ENCODE measurements around the gene BOC. TPM values are rescaled to one million over a fixed set of nuclear protein-coding genes. Genes with fewer than 3 reads are reported as not detected.

BOC gene
- total and polyA plus RNA-seq, 9 donors: 28.6 to 98.5 (median 58.0) TPM

DNA sequence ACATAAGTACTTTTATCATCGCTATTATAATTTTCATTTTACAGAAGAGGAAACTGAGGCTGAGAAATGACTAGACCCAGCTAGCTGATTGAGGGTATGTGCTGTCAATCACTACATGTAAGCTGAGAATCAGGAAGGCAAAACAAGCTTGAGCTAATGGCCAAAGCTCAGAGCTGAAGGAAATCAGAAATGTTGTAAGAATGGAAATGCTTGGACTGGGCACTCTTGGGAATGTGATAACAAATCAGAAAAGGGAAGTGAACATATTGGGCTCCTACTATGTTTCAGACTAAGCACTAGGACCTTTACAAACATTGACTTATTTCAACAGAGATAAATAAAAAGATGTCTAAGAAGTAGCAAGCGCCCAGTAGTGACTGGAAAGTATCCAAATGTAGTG, 33.8 kb upstream of the BOC start:
- Histone ChIP-seq H3K27ac (no peak overlapping the region), H3K9me3 (no peaks in the 10 kb centered on the region), H3K36me3 (no peaks in the 10 kb centered on the region), H3K27me3 (no peaks in the 10 kb centered on the region), H3K4me3 (no peak overlapping the region), H3K4me1 (ENCODE audit: insufficient read depth) (peaks cover 2% of the 10 kb centered on the region)
- WGBS, 3 donors: 85 to 91% (median 87%) methylated on average over 2 of the region's 2 CpGs
- intact Hi-C loops (cut with DNase I): no loop called here
- no peak for TF ChIP-seq EP300 (IDR thresholded peaks at IDR 0.05)
- TF ChIP-seq, protein P1, sequence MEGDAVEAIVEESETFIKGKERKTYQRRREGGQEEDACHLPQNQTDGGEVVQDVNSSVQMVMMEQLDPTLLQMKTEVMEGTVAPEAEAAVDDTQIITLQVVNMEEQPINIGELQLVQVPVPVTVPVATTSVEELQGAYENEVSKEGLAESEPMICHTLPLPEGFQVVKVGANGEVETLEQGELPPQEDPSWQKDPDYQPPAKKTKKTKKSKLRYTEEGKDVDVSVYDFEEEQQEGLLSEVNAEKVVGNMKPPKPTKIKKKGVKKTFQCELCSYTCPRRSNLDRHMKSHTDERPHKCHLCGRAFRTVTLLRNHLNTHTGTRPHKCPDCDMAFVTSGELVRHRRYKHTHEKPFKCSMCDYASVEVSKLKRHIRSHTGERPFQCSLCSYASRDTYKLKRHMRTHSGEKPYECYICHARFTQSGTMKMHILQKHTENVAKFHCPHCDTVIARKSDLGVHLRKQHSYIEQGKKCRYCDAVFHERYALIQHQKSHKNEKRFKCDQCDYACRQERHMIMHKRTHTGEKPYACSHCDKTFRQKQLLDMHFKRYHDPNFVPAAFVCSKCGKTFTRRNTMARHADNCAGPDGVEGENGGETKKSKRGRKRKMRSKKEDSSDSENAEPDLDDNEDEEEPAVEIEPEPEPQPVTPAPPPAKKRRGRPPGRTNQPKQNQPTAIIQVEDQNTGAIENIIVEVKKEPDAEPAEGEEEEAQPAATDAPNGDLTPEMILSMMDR (IDR thresholded peaks at IDR 0.05): no peak
- TF ChIP-seq POLR2A (IDR thresholded peaks at IDR 0.05): no peak
- DNase-seq: no peak

DNA sequence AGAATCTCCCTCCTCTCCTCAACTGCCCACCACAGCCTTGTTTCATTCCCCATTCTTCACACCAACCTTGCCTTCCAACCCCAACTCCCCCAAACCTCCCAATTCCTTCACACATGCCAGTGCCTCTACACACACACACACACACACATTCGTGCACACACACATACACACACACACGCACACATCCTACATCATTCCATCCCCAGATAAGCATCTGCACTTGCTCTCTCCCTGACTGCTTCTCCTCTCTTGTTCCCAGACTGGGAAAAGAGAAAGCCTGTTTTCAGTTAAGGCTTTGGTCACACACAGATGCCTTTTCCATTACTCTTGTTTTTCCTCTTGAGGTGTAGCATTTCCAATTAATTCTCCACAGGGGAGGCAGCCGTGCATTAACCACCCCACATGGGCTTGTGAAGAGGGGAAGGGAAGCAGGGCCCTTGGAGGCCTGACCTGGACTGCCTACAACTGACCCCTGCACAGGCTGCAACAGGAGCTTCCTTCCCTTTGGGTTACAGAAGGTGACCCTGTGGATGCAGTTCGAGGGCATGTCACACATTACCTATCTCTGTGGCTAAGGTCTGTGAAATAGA, 32.0 kb upstream of the BOC start:
- no peaks in the 10 kb centered on the region for H3K36me3 ChIP-seq
- TF ChIP-seq EP300 (IDR thresholded peaks at IDR 0.05) (no peak), POLR2A (IDR thresholded peaks at IDR 0.05) (no peak)
- TF ChIP-seq, protein P1 (IDR thresholded peaks at IDR 0.05): no peak
- H3K27me3 ChIP-seq: no peaks in the 10 kb centered on the region
- 90 to 95% (median 91%) methylated on average over 4 of the region's 4 CpGs for WGBS, 3 donors
- intact Hi-C loops (cut with DNase I): no loop called here
- no peaks in the 10 kb centered on the region for H3K9me3 ChIP-seq
- peaks cover under 1% of the 10 kb centered on the region for H3K4me1 ChIP-seq (ENCODE audit: insufficient read depth)
- DNase-seq: no peak
- no peak overlapping the region for H3K27ac ChIP-seq
- H3K4me3 ChIP-seq: no peak overlapping the region

DNA sequence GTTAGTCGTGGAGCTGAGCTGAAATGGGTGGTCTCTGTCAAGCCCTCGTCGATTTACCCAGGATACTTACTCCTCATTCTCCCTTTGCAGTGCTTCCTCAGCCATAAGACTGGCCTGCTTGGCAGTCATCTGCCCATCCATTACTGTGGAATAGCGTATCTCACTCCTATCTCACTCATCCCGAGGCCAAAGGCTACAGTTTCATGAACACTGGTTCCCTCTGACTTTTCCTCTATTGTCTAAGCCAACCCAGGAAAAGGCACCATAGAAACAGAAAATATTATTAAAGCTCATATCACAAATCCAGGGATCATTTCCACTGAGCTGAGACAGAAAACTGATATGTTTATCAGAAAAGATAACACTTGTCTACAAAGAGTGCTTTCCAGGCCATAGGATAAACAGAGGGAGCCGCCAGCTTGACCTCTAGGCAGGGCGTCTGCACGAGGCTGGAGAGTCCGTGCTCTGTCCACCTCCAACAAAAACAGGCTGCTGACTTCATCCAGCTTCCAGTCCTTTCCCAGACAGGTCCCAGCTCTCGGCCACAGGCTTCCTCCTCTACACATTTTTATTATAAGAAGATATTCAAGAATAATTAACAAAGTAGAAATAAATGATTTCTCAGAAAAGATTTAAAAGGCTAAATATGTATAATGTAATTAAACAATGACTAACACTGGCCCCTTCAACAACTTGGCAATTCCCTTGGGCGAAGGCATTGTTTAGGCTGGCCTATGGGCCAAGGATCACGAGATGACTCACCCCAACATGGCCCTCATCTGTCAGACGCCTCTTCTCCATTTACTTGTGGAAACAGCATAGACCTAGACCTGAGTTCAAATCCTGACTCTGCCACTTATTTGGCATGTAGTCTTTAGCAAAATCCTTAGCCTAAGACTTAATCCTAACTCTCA, 27.4 kb upstream of the BOC start:
- no peak overlapping the region for H3K4me3 ChIP-seq
- H3K4me1 ChIP-seq (ENCODE audit: insufficient read depth): no peaks in the 10 kb centered on the region
- H3K27me3 ChIP-seq: no peaks in the 10 kb centered on the region
- no peak overlapping the region for H3K27ac ChIP-seq
- H3K36me3 ChIP-seq: no peaks in the 10 kb centered on the region
- H3K9me3 ChIP-seq: no peaks in the 10 kb centered on the region
- no peak for DNase-seq
- TF ChIP-seq POLR2A (IDR thresholded peaks at IDR 0.05) (no peak), EP300 (IDR thresholded peaks at IDR 0.05) (no peak)
- TF ChIP-seq, protein P1 (IDR thresholded peaks at IDR 0.05): no peak
- WGBS, 3 donors: 71 to 78% (median 75%) methylated on average over 13 of the region's 13 CpGs
- intact Hi-C loops (cut with DNase I): no loop called here

DNA sequence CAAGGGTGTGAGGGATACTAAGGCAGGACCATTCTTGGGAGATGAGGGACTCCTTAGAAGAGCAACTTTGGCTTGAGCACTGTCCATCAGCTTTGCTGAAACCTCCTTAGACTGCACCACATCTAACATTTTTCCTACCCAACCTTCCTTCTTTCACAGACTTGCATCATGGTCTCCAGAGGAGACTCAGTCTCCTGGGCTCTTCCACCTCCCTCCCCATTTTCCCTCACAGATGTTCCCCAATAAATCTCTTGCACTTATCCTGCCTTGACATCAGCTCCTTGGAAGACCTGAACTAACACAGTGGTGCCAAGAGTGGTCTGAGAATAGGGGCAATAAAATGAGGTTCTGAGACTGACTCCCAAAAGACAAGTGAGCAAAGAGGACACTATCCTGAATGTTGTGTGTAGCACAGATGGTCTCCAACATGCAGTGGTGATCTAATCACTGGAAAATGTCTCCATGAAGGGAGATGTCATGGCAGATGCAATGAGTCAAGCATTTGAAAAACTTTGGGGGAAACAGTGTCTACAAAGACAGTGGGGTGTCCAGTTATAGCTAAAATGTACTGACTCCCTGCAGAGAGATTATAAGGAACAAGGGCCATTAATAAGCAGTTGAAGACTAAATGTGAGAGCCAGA, 26.0 kb upstream of the BOC start:
- intact Hi-C loops (cut with DNase I): no loop called here
- no peak overlapping the region for H3K4me3 ChIP-seq
- no peaks in the 10 kb centered on the region for H3K9me3 ChIP-seq
- DNase-seq: no peak
- TF ChIP-seq POLR2A (IDR thresholded peaks at IDR 0.05) (no peak), EP300 (IDR thresholded peaks at IDR 0.05) (no peak)
- TF ChIP-seq, protein P1 (IDR thresholded peaks at IDR 0.05): no peak
- H3K4me1 ChIP-seq (ENCODE audit: insufficient read depth): peaks cover 2% of the 10 kb centered on the region
- H3K27ac ChIP-seq: no peak overlapping the region
- no peaks in the 10 kb centered on the region for H3K36me3 ChIP-seq
- no peaks in the 10 kb centered on the region for H3K27me3 ChIP-seq
